NB4 (cell line): Measurements from ENCODE around the gene TOP2A.

ENCODE experiments used
- CTCF ChIP-seq: IDR thresholded peaks from one replicate; pipeline ENCODE4 v1.5.1; 2012; ENCODE audit warnings: low read depth, low read length
- MAX ChIP-seq: IDR thresholded peaks from 2 replicates; pipeline ENCODE4 v1.6.1; 2011; ENCODE audit warnings: low read depth, low read length
- POLR2A ChIP-seq: IDR thresholded peaks from 2 replicates; pipeline ENCODE4 v1.6.1; 2011; ENCODE audit warnings: mild to moderate bottlenecking; ENCODE audit not compliant: insufficient read length; ENCODE audit errors: extremely low read depth

GRCh38 chr17:40467281-40467867, 49.7 kb upstream of the TOP2A start:
- TF ChIP-seq POLR2A (no peak), CTCF (no peak), MAX (no peak)
